GM18519 (cell line): ENCODE results near the gene NPHP3.
"Not testable (repeated sequence)": the region's sequence is repeated elsewhere in the genome, so short reads cannot be mapped to it uniquely, and the experiment has no call there.

Experiments
- ATAC-seq: cut with Tn5 transposase; IDR thresholded peaks from one replicate; pipeline ENCODE4 v1.9.1; 2021; ENCODE audit warnings: mild to moderate bottlenecking, moderate library complexity; ENCODE audit not compliant: unreplicated experiment, low FRiP score

The NPHP3 gene

DNA sequence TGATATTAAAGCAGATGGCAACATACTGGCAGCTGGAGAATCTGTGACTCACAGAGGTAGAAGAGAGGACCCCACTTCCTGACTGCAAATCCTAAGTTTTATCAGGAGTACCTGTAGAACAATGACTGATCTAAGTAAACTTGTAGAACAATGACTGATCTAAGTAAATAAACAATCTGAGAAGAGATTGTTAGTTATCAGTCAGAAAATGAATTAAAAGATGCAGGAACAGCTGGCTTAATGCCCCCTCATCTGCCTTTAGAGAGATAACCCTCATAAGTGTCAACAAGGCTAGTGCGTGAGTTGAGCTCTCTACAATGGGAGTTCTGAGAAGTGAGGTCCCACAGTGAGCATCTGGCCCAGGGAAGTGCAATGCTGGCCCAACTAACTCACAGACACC, 77.2 kb downstream of the NPHP3 start:
- ATAC-seq = no peak

GRCh38 chr3:132643366-132643765, 78.8 kb downstream of the NPHP3 start:
- ATAC-seq = no peak

GRCh38 chr3:132642539-132642847, 79.7 kb downstream of the NPHP3 start:
- no peak for ATAC-seq

GRCh38 chr3:132641837-132642538, 80.2 kb downstream of the NPHP3 start:
- ATAC-seq = no peak

GRCh38 chr3:132641427-132641826, 80.8 kb downstream of the NPHP3 start:
- not testable (repeated sequence) for ATAC-seq

- no peak for ATAC-seq
These were observed 83.5 kb downstream of the NPHP3 start for GRCh38 chr3:132638706-132639105.

DNA sequence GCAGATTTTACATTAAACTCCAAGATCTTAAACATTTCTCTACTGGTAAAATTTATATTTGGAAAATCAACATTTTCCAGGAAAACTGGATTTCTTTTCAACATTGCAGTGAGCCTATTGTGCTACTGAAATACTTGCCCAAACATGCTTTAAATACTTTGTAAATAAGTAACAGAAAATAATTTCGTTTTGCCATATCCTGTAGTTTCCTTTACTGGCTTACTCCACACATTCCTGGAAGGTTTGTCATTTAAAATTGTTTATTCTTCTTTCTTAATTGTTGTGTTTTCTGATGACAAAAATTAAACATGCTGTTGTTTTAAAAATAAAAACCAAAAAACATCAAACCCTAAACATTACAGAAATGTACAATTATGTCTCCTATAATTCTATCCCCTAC, 84.6 kb downstream of the NPHP3 start:
- ATAC-seq = no peak

DNA sequence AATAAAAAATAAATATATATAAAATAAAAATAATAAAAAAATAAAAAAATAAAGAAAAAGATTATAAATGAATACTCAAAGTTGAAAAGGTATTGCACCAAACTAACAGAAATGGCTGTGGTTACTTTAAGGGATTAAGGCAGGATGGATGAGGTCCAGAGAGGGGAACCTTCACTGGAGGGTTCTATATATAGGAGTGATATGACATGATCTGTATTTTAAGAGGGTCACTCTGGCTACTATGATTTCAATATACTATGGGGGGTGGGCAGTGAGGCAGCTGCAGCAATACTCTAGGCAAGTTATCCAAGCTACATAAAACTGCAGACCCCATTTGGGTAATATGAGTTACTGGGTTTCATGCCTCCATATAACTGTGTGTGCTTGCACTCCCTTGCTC, 87.2 kb downstream of the NPHP3 start:
- ATAC-seq = no peak
